Measurements from ENCODE around the gene CAPRIN1. TPM values are rescaled to one million over a fixed set of nuclear protein-coding genes. Genes with fewer than 3 reads are reported as not detected.

Gene CAPRIN1
- total RNA-seq, 3 donors from 2014 or later (not counting 1 experiment from before 2014, with no cell fraction given): 118 to 158 (median 137) TPM

GRCh38 chr11:34104680-34105078 lies 53.1 kb downstream of the CAPRIN1 start:
- Mint-ChIP-seq H3K9me3 (no peaks in the 10 kb centered on the region), H3K4me1 (peaks cover 34 to 40% of the 10 kb centered on the region in 2 donors), H3K4me3 (peak overlapping the region; percentile 96), H3K36me3 (peaks cover 4% of the 10 kb centered on the region), H3K27me3 (ENCODE audit: low read depth in 2 of 2) (no peaks in the 10 kb centered on the region), H3K27ac (peak overlapping the region; percentile 96 to 97)
- Histone ChIP-seq H3K9me3 (ENCODE audit: control insufficient read depth, insufficient read depth, low read length) (no peaks in the 10 kb centered on the region), H3K27me3 (ENCODE audit: control insufficient read depth, insufficient read depth, low read length) (no peaks in the 10 kb centered on the region), H3K4me3 (ENCODE audit: low read length) (peak overlapping the region; percentile 82), H3K36me3 (ENCODE audit: control insufficient read depth, insufficient read depth, low read length) (peaks cover 32% of the 10 kb centered on the region), H3K27ac (ENCODE audit: low read length) (peak overlapping the region; percentile 94), H3K4me1 (ENCODE audit: control insufficient read depth, insufficient read depth, low read length) (peaks cover 16% of the 10 kb centered on the region)
- intact Hi-C loops (cut with micrococcal nuclease): loop anchor here (1.0 to 2.0 kb wide), 5 partner anchors 53 to 812 kb away; partner anchors contain the start of genes ABTB2, APIP, CAPRIN1 and CAT
- DNase-seq (no peak), ATAC-seq (no peak)
- 32% methylated on average over 6 of the region's 6 CpGs for WGBS (ENCODE audit: insufficient coverage)
- no peak for TF ChIP-seq CTCF (IDR thresholded peaks at IDR 0.05)

- ATAC-seq (peak; percentile 93 to 98 (median 94)), DNase-seq (peak; percentile 96 to 100)
- H3K9me3 Mint-ChIP-seq: no peaks in the 10 kb centered on the region
- Histone ChIP-seq H3K36me3 (ENCODE audit: control insufficient read depth, insufficient read depth, low read length) (peaks cover 31% of the 10 kb centered on the region), H3K27me3 (ENCODE audit: control insufficient read depth, insufficient read depth, low read length) (no peaks in the 10 kb centered on the region), H3K4me3 (ENCODE audit: low read length) (peak within 1 kb of the TSS; percentile 82), H3K4me1 (ENCODE audit: control insufficient read depth, insufficient read depth, low read length) (peaks cover 16% of the 10 kb centered on the region), H3K9me3 (ENCODE audit: control insufficient read depth, insufficient read depth, low read length) (no peaks in the 10 kb centered on the region), H3K27ac (ENCODE audit: low read length) (peak within 1 kb of the TSS; percentile 94)
- H3K4me3 Mint-ChIP-seq: peak within 1 kb of the TSS; percentile 96
- under 1% methylated on average over 55 of the region's 55 CpGs for WGBS (ENCODE audit: insufficient coverage)
- intact Hi-C loops (cut with micrococcal nuclease): loop anchor here (1.0 to 2.0 kb wide), 5 partner anchors 54 to 811 kb away; partner anchors contain the start of genes ABTB2, APIP, CAPRIN1 and CAT
- no peaks in the 10 kb centered on the region for H3K27me3 Mint-ChIP-seq (ENCODE audit: low read depth in 2 of 2)
- H3K4me1 Mint-ChIP-seq: peaks cover 34 to 40% of the 10 kb centered on the region in 2 donors
- peaks cover 4% of the 10 kb centered on the region for H3K36me3 Mint-ChIP-seq
- no peak for TF ChIP-seq CTCF (IDR thresholded peaks at IDR 0.05)
- H3K27ac Mint-ChIP-seq: peak within 1 kb of the TSS; percentile 96 to 97
Observed at GRCh38 chr11:34105079-34105956, 53.8 kb downstream of the CAPRIN1 start, which contains the start of gene NAT10. NAT10 (plus strand) TSS chr11:34105629; CDS start chr11:34108226, 2,597 bp downstream.

DNA sequence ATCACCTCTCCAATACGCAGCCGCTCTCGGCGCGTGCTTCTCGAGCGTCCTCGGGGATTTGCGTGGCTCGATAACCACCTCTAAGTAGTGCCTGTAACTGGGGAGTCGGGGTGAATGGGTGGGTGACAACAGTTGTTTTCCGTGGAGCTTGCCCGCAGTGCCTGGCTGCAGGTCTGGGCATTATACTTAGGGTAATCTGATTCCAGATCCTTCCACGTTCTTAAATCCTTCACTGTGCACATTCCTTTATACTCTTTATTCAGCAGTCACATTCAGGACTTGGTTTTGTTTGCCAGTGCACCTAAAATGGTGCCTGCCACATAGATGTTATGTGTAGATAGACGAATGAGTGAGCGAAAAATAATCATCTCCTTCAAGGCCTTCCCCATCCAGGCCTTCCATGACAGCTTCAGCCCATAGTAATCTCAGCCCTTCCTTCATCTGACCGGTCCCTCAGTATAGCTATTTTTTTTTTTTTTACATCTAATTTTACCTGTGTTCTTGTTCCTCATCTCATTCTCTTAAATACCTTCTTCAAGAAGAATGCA lies 54.5 kb downstream of the CAPRIN1 start:
- peak overlapping the region; percentile 82 for H3K4me3 ChIP-seq (ENCODE audit: low read length)
- intact Hi-C loops (cut with micrococcal nuclease): loop anchor here (1.0 to 2.0 kb wide), 5 partner anchors 55 to 811 kb away; partner anchors contain the start of genes ABTB2, APIP, CAPRIN1 and CAT
- peaks cover 16% of the 10 kb centered on the region for H3K4me1 ChIP-seq (ENCODE audit: control insufficient read depth, insufficient read depth, low read length)
- peaks cover 4% of the 10 kb centered on the region for H3K36me3 Mint-ChIP-seq
- H3K36me3 ChIP-seq (ENCODE audit: control insufficient read depth, insufficient read depth, low read length): peaks cover 29% of the 10 kb centered on the region
- no peaks in the 10 kb centered on the region for H3K27me3 Mint-ChIP-seq (ENCODE audit: low read depth in 2 of 2)
- WGBS (ENCODE audit: insufficient coverage): 2% methylated on average over 16 of the region's 17 CpGs
- H3K27ac Mint-ChIP-seq: peak overlapping the region; percentile 96 to 97
- ATAC-seq: no peak
- no peaks in the 10 kb centered on the region for H3K9me3 ChIP-seq (ENCODE audit: control insufficient read depth, insufficient read depth, low read length)
- DNase-seq: no peak
- H3K9me3 Mint-ChIP-seq: no peaks in the 10 kb centered on the region
- H3K4me1 Mint-ChIP-seq: peaks cover 34 to 40% of the 10 kb centered on the region in 2 donors
- H3K27me3 ChIP-seq (ENCODE audit: control insufficient read depth, insufficient read depth, low read length): no peaks in the 10 kb centered on the region
- H3K4me3 Mint-ChIP-seq: peak overlapping the region; percentile 96
- TF ChIP-seq CTCF (IDR thresholded peaks at IDR 0.05): no peak
- H3K27ac ChIP-seq (ENCODE audit: low read length): peak overlapping the region; percentile 94
